PC-3 (cell line): ENCODE data around the gene PSAP.

Experiments used
- EZH2 ChIP-seq: fragments of 300-600 bp; sonication (generic); IDR thresholded peaks from one replicate; pipeline ENCODE4 v1.6.1; 2017; ENCODE audit warnings: antibody characterized with exemption, mild to moderate bottlenecking, low read length; ENCODE audit not compliant: unreplicated experiment
- TF ChIP-seq, protein P1 (sequence below): fragments of 300-600 bp; sonication (generic); conservative IDR thresholded peaks from 2 replicates; pipeline ENCODE4 v1.5.1; 2017; ENCODE audit warnings: antibody characterized with exemption, low read depth, mild to moderate bottlenecking, low read length

DNA sequence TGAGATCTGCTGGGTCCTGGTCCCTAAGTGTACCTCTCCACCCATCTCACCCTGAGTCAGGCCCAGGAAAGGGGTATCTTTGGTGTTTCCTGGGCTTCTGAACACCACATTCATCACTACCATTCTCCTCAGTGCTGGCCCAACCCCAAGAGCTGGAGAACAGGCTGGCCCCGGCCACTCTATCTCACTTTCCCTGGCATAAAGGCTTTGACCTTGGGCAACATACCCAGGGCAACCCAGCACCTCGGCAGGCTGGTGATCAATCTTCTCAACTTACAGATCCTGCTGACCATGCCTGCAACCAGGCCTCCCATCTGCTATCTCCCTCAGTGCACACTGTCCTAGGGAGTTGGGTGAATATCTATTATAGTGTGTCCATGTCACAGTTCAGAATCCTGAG lies 79.8 kb downstream of the PSAP start:
- TF ChIP-seq, protein P1, sequence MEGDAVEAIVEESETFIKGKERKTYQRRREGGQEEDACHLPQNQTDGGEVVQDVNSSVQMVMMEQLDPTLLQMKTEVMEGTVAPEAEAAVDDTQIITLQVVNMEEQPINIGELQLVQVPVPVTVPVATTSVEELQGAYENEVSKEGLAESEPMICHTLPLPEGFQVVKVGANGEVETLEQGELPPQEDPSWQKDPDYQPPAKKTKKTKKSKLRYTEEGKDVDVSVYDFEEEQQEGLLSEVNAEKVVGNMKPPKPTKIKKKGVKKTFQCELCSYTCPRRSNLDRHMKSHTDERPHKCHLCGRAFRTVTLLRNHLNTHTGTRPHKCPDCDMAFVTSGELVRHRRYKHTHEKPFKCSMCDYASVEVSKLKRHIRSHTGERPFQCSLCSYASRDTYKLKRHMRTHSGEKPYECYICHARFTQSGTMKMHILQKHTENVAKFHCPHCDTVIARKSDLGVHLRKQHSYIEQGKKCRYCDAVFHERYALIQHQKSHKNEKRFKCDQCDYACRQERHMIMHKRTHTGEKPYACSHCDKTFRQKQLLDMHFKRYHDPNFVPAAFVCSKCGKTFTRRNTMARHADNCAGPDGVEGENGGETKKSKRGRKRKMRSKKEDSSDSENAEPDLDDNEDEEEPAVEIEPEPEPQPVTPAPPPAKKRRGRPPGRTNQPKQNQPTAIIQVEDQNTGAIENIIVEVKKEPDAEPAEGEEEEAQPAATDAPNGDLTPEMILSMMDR: no peak
- TF ChIP-seq EZH2: no peak
